Body of pancreas (tissue), 4 donors: ENCODE results near the gene LRRN4.

Source experiments
- POLR2A ChIP-seq, 3 donors: fragments of 450-650 bp; IDR thresholded peaks; one replicate each; pipeline ENCODE4 v1.6.1; 2016; ENCODE audit warnings: antibody characterized with exemption in 3 of 3, mild to moderate bottlenecking in 2 of 3
- TF ChIP-seq, protein P1 (sequence below), 7 experiments: fragments of 450-650 bp in 4 of 7; fragments of 200-600 bp in 3 of 7; sonication (generic) in 3 of 7; IDR thresholded peaks; one replicate each; pipeline ENCODE4 v1.5.1; 2016 to 2019; ENCODE audit warnings: antibody characterized with exemption in 7 of 7

DNA sequence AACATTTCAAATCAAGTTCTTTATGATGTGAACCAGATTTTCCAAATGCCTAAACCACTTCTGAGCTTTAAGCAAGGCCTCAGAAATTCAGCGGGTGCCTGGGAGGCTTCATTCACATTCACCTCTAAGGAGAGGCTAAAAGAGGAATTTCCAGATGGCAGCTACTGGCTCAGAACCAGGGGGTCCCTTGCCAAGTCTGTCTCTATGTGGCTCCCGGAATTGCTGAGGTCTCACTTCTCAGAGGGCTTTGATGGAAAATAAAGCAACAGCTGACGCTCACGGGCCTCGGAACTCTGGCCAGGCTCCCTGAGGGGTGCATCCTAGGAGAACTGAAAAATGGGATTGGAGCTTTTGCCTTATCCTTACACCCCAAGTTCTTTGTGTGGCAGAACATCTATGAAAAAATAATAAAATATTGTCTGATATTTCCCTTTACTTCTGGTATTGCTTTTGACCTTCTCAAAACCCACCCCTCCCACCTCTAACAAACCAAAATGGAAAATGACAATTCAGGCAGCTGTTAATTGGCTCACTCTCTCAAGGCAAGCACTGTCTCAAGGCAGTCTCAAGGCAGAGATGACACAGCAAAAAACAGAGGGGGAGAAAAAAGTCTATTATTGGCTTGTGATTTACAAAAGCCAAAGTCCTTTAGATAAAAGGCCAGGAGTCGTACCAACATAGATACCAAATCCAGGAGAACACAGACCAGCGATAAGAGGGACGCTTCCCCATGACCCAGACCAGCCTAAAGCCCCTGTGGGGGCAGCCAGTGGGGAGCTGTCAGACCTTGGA lies 21.8 kb upstream of the LRRN4 start:
- TF ChIP-seq, protein P1, sequence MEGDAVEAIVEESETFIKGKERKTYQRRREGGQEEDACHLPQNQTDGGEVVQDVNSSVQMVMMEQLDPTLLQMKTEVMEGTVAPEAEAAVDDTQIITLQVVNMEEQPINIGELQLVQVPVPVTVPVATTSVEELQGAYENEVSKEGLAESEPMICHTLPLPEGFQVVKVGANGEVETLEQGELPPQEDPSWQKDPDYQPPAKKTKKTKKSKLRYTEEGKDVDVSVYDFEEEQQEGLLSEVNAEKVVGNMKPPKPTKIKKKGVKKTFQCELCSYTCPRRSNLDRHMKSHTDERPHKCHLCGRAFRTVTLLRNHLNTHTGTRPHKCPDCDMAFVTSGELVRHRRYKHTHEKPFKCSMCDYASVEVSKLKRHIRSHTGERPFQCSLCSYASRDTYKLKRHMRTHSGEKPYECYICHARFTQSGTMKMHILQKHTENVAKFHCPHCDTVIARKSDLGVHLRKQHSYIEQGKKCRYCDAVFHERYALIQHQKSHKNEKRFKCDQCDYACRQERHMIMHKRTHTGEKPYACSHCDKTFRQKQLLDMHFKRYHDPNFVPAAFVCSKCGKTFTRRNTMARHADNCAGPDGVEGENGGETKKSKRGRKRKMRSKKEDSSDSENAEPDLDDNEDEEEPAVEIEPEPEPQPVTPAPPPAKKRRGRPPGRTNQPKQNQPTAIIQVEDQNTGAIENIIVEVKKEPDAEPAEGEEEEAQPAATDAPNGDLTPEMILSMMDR (IDR thresholded peaks at IDR 0.05) = no peak
- TF ChIP-seq POLR2A (IDR thresholded peaks at IDR 0.05) = no peak
